Measurements from ENCODE around the gene PAAF1. TPM values are rescaled to one million over a fixed set of nuclear protein-coding genes. Genes with fewer than 3 reads are reported as not detected.

PAAF1 gene
- polyA plus RNA-seq, 1 experiment: 12.2 TPM

- CTCF ChIA-PET: no interaction called here
- no peak overlapping the region for H3K4me3 ChIP-seq (ENCODE audit: low read depth, low read length)
- H3K27me3 ChIP-seq (ENCODE audit: control insufficient read depth, insufficient read depth, low read length): no peaks in the 10 kb centered on the region
- H3K36me3 ChIP-seq (ENCODE audit: control insufficient read depth, insufficient read depth, low read length): no peaks in the 10 kb centered on the region
- POLR2A ChIA-PET: no interaction called here
- TF ChIP-seq CTCF (IDR thresholded peaks at IDR 0.05; ENCODE audit: insufficient read depth, low read depth, low read length): no peak
- no peak for DNase-seq (ENCODE audit: low read depth)
Measured at GRCh38 chr11:73949246-73949645, 72.4 kb downstream of the PAAF1 start.

GRCh38 chr11:73949912-73950311 lies 73.1 kb downstream of the PAAF1 start:
- CTCF ChIA-PET: interaction anchor here (0.7 kb wide), 1 partner anchor 14 kb away, joined by 3 read pairs; no protein-coding TSS in a partner anchor

GRCh38 chr11:73950869-73951710 lies 74.3 kb downstream of the PAAF1 start, which contains the start of gene DNAJB13:
DNAJB13 (plus strand) TSS chr11:73951026; CDS start chr11:73951070, 44 bp downstream.
- no peak for TF ChIP-seq CTCF (IDR thresholded peaks at IDR 0.05; ENCODE audit: insufficient read depth, low read depth, low read length)
- CTCF ChIA-PET: interaction anchor here (0.8 kb wide), 1 partner anchor 10 kb away, joined by 3 read pairs; no protein-coding TSS in a partner anchor
- no peak for DNase-seq (ENCODE audit: low read depth)
- H3K36me3 ChIP-seq (ENCODE audit: control insufficient read depth, insufficient read depth, low read length): no peaks in the 10 kb centered on the region
- H3K27me3 ChIP-seq (ENCODE audit: control insufficient read depth, insufficient read depth, low read length): no peaks in the 10 kb centered on the region
- POLR2A ChIA-PET: no interaction called here
- H3K4me3 ChIP-seq (ENCODE audit: low read depth, low read length): no peak within 1 kb of the TSS

More at GRCh38 chr11:73949912-73950311, 73.1 kb downstream of the PAAF1 start:
- no peak for DNase-seq (ENCODE audit: low read depth)
- no peaks in the 10 kb centered on the region for H3K27me3 ChIP-seq (ENCODE audit: control insufficient read depth, insufficient read depth, low read length)
- H3K4me3 ChIP-seq (ENCODE audit: low read depth, low read length): no peak overlapping the region
- no peaks in the 10 kb centered on the region for H3K36me3 ChIP-seq (ENCODE audit: control insufficient read depth, insufficient read depth, low read length)
- no peak for TF ChIP-seq CTCF (IDR thresholded peaks at IDR 0.05; ENCODE audit: insufficient read depth, low read depth, low read length)
- POLR2A ChIA-PET: no interaction called here

GRCh38 chr11:73951797-73952196 lies 75.0 kb downstream of the PAAF1 start:
- ChIA-PET POLR2A (no interaction called here), CTCF (no interaction called here)
- no peaks in the 10 kb centered on the region for H3K36me3 ChIP-seq (ENCODE audit: control insufficient read depth, insufficient read depth, low read length)
- no peak overlapping the region for H3K4me3 ChIP-seq (ENCODE audit: low read depth, low read length)
- no peak for DNase-seq (ENCODE audit: low read depth)
- H3K27me3 ChIP-seq (ENCODE audit: control insufficient read depth, insufficient read depth, low read length): no peaks in the 10 kb centered on the region
- TF ChIP-seq CTCF (IDR thresholded peaks at IDR 0.05; ENCODE audit: insufficient read depth, low read depth, low read length): no peak

- Histone ChIP-seq H3K36me3 (ENCODE audit: control insufficient read depth, insufficient read depth, low read length) (no peaks in the 10 kb centered on the region), H3K27me3 (ENCODE audit: control insufficient read depth, insufficient read depth, low read length) (no peaks in the 10 kb centered on the region), H3K4me3 (ENCODE audit: low read depth, low read length) (no peak overlapping the region)
- DNase-seq (ENCODE audit: low read depth): no peak
- ChIA-PET CTCF (no interaction called here), POLR2A (no interaction called here)
- TF ChIP-seq CTCF (IDR thresholded peaks at IDR 0.05; ENCODE audit: insufficient read depth, low read depth, low read length): no peak
Measured at GRCh38 chr11:73956876-73957653, 80.3 kb downstream of the PAAF1 start.

Data from BJ (cell line).